HEK293 (cell line): ENCODE measurements around the gene STARD10.

Experiments
- GLIS1 ChIP-seq: fragments of 450-650 bp; formaldehyde crosslinking; IDR thresholded peaks from 2 replicates; pipeline ENCODE4 v1.5.1; 2016; ENCODE audit warnings: missing biosample characterization, missing genetic modification characterization
- PRDM10 ChIP-seq: fragments of 450-650 bp; formaldehyde crosslinking; IDR thresholded peaks from 2 replicates; pipeline ENCODE4 v1.5.1; 2016; ENCODE audit warnings: missing biosample characterization, missing genetic modification characterization
- YY2 ChIP-seq: fragments of 450-650 bp; formaldehyde crosslinking; IDR thresholded peaks from 2 replicates; pipeline ENCODE4 v1.5.1; 2016; ENCODE audit warnings: missing biosample characterization, missing genetic modification characterization
- ZNF157 ChIP-seq: fragments of 450-650 bp; formaldehyde crosslinking; IDR thresholded peaks from 2 replicates; pipeline ENCODE4 v1.5.1; 2016; ENCODE audit warnings: missing biosample characterization, missing genetic modification characterization
- ZNF677 ChIP-seq: fragments of 450-650 bp; IDR thresholded peaks from 2 replicates; pipeline ENCODE4 v1.5.0; 2018; ENCODE audit warnings: missing biosample characterization, mild to moderate bottlenecking, missing genetic modification characterization, moderate library complexity
- TF ChIP-seq, protein P1 (sequence below): fragments of 450-650 bp; formaldehyde crosslinking; IDR thresholded peaks from 2 replicates; pipeline ENCODE4 v1.5.1; 2016; ENCODE audit warnings: missing biosample characterization, missing genetic modification characterization
- TF ChIP-seq, protein P2 (sequence below): fragments of 450-650 bp; formaldehyde crosslinking; IDR thresholded peaks from 2 replicates; pipeline ENCODE4 v1.5.1; 2016; ENCODE audit warnings: missing biosample characterization, missing genetic modification characterization

DNA sequence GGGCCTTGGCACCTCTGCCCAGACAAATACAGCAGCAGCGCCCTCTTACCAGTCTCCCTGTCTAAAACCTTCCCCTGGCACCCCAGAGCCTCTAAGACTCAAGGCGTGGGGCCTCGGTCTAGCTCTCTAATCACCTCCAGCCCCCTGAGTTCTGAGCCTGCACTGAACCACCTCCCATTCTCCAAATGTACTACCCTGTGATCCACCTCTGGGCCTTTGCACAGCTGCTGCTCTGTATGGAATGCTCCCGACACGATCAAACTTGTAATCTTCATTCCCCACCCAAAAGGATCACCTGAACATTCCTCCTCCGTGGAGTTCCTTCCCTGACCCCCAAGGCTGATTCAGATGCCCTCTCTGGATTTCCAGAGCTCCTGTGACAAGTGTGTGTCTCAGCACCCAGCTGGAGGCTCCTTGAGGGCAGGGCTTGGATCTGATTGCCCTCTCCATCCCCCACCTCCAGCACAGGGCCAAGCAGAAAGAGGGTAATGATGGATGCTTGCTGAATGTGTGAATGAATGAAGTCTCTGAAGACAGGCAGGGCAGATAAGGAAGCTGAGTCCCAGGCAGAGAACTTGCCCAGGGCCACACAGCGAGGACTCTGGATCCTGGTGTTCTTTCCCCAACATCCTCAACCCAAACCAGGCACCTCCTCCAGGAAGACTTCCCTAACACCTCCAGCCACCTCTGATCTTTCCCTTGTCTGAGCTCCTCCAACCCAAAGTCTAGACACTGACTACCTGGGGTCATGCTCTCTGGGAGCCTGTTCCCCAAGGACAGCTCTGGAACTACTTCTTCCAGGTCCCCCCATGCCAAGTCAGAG is 18.3 kb downstream of the STARD10 start:
- TF ChIP-seq ZNF157 (tag by site-specific recombination) (no peak), PRDM10 (tag by site-specific recombination) (no peak), GLIS1 (tag by site-specific recombination) (no peak), ZNF677 (no peak), YY2 (no peak)
- TF ChIP-seq, protein P1, sequence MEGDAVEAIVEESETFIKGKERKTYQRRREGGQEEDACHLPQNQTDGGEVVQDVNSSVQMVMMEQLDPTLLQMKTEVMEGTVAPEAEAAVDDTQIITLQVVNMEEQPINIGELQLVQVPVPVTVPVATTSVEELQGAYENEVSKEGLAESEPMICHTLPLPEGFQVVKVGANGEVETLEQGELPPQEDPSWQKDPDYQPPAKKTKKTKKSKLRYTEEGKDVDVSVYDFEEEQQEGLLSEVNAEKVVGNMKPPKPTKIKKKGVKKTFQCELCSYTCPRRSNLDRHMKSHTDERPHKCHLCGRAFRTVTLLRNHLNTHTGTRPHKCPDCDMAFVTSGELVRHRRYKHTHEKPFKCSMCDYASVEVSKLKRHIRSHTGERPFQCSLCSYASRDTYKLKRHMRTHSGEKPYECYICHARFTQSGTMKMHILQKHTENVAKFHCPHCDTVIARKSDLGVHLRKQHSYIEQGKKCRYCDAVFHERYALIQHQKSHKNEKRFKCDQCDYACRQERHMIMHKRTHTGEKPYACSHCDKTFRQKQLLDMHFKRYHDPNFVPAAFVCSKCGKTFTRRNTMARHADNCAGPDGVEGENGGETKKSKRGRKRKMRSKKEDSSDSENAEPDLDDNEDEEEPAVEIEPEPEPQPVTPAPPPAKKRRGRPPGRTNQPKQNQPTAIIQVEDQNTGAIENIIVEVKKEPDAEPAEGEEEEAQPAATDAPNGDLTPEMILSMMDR = no peak
- TF ChIP-seq, protein P2, sequence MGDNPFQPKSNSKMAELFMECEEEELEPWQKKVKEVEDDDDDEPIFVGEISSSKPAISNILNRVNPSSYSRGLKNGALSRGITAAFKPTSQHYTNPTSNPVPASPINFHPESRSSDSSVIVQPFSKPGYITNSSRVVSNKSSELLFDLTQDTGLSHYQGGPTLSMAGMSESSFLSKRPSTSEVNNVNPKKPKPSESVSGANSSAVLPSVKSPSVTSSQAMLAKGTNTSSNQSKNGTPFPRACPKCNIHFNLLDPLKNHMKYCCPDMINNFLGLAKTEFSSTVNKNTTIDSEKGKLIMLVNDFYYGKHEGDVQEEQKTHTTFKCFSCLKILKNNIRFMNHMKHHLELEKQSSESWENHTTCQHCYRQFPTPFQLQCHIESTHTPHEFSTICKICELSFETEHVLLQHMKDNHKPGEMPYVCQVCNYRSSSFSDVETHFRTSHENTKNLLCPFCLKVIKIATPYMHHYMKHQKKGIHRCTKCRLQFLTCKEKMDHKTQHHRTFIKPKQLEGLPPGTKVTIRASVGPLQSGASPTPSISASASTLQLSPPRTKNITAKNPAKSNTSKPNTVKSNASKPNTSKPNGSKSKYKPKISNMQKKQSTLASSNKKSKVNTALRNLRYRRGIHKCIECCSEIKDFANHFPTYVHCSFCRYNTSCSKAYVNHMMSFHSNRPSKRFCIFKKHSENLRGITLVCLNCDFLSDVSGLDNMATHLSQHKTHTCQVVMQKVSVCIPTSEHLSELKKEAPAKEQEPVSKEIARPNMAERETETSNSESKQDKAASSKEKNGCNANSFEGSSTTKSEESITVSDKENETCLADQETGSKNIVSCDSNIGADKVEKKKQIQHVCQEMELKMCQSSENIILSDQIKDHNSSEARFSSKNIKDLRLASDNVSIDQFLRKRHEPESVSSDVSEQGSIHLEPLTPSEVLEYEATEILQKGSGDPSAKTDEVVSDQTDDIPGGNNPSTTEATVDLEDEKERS (tag by site-specific recombination) = no peak
